ENCODE measurements around the gene HOXA3. TPM values are rescaled to one million over a fixed set of nuclear protein-coding genes. Genes with fewer than 3 reads are reported as not detected.
A peak's percentile ranks its signal among the peaks of the same experiment; 100 is the strongest.

HOXA3 gene
- total RNA-seq, 4 donors from 2014 or later: 5.5 to 19.9 (median 6.2) TPM

DNA sequence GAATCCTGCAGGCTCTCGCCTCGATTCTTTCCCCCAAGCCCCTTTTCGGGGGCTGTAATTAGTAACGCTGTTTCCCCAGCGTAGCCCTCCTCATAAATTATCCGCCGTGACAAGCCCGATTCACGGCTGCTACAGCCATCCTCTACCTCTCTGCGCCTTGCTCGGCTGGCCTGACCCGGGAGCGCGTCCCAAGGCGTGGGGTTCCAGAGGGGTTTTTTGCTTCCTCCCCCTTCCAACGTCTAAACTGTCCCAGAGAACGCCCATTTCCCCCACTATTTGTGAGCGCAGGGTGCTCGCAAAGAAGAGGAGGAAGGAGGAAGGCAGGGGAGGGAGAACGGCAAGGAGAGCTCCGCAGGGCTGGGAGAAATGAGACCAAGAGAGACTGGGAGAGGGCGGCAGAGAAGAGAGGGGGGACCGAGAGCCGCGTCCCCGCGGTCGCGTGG is 9.8 kb downstream of the HOXA3 start:
- Histone ChIP-seq H3K27me3 (no peaks in the 10 kb centered on the region), H3K4me1 (peaks cover 36% of the 10 kb centered on the region)

DNA sequence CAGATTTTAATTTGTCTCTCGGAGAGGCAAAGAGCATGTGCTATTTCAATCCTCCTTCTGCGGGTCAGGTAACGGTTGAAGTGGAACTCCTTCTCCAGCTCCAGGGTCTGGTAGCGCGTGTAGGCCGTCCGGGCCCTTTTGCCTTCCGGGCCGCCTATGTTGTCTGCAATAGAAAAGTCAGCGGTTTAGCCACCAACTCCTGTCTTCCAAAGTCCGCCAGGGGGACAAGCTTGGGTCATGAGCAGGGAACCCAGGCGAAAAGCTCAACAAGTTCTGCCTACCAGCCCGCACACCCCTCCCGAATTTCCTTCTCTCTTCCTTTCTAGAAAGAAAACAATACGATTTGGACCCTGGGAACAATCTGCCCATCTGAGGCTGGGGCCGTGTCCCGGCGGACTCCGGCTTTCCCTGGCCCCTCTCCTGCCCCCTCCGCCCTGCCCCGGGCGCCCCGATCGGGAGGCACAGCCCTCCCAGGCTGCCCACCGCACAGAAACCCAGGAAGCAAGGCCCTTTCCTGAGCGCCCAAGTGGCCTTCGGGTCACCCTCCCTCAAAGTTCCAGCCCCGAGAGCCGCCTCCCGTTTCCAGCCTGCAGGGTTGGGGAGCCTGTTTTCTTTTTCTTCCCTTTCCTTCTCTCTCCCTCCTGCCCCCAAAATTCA is 10.3 kb downstream of the HOXA3 start:
- Histone ChIP-seq H3K36me3 (peaks cover 16% of the 10 kb centered on the region), H3K4me1 (peaks cover 36% of the 10 kb centered on the region), H3K4me3 (peak overlapping the region; percentile 53), H3K9me3 (no peaks in the 10 kb centered on the region), H3K27me3 (no peaks in the 10 kb centered on the region), H3K27ac (peak overlapping the region; percentile 88)
- TF ChIP-seq POLR2A (IDR thresholded peaks at IDR 0.05) (no peak), EP300 (IDR thresholded peaks at IDR 0.05) (no peak), POLR2AphosphoS5 (IDR thresholded peaks at IDR 0.05) (no peak)
- TF ChIP-seq, protein P1, sequence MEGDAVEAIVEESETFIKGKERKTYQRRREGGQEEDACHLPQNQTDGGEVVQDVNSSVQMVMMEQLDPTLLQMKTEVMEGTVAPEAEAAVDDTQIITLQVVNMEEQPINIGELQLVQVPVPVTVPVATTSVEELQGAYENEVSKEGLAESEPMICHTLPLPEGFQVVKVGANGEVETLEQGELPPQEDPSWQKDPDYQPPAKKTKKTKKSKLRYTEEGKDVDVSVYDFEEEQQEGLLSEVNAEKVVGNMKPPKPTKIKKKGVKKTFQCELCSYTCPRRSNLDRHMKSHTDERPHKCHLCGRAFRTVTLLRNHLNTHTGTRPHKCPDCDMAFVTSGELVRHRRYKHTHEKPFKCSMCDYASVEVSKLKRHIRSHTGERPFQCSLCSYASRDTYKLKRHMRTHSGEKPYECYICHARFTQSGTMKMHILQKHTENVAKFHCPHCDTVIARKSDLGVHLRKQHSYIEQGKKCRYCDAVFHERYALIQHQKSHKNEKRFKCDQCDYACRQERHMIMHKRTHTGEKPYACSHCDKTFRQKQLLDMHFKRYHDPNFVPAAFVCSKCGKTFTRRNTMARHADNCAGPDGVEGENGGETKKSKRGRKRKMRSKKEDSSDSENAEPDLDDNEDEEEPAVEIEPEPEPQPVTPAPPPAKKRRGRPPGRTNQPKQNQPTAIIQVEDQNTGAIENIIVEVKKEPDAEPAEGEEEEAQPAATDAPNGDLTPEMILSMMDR (IDR thresholded peaks at IDR 0.05): no peak
- peak in 1 of 2 donors; percentile 74 for DNase-seq (ENCODE audit: low spot score in 2 of 2)
- 73% methylated on average over 30 of the region's 30 CpGs for WGBS

More for the DNA sequence above, 9.8 kb downstream of the HOXA3 start:
- Histone ChIP-seq H3K27ac (peak overlapping the region; percentile 88), H3K4me3 (peak overlapping the region; percentile 53), H3K9me3 (no peaks in the 10 kb centered on the region), H3K36me3 (peaks cover 16% of the 10 kb centered on the region)
- WGBS: 60% methylated on average over 29 of the region's 29 CpGs
- TF ChIP-seq POLR2A (IDR thresholded peaks at IDR 0.05) (no peak), EP300 (IDR thresholded peaks at IDR 0.05) (no peak), POLR2AphosphoS5 (IDR thresholded peaks at IDR 0.05) (no peak)
- TF ChIP-seq, protein P1 (IDR thresholded peaks at IDR 0.05): no peak
- peak in 1 of 2 donors; percentile 74 for DNase-seq (ENCODE audit: low spot score in 2 of 2)

DNA sequence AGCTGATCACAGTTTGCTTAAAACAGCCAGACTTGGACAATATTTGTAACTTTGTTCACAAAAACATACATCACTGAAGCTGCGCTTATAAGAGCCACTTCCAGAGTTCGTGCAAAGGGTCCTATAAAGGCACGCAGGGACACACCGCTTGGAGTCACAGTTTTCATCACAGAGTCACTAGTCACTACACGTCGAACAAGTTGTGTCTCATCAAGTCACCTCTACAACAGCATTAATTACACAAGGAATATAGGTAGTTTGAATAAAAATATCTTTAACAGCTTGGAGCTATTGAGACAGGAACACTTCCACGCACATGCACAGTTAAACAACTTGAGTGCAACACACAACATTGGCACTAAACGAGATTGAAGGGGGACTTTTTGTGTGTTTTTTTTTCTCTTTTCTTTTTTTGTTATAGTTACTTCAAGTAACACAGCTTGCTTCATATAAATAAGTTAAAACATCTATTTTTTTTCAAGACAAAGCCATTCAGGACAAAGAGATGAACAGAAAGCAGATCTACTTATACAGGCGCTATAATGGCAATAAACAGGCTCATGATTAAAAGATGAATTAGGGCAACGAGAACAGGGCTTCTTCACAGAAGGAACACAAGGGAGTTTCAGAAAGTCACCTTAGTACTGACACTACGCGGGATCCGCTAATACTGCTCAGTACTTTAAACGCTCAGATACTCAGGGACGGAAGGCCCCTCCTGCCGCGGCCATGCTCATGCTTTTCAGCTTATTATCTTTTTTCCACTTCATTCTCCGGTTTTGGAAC is 11.1 kb downstream of the HOXA3 start:
- Histone ChIP-seq H3K27me3 (no peaks in the 10 kb centered on the region), H3K27ac (no peak overlapping the region), H3K9me3 (no peaks in the 10 kb centered on the region), H3K4me1 (peaks cover 36% of the 10 kb centered on the region), H3K4me3 (peak overlapping the region; percentile 53), H3K36me3 (peaks cover 16% of the 10 kb centered on the region)
- TF ChIP-seq POLR2AphosphoS5 (IDR thresholded peaks at IDR 0.05) (no peak), EP300 (IDR thresholded peaks at IDR 0.05) (no peak), POLR2A (IDR thresholded peaks at IDR 0.05) (no peak)
- TF ChIP-seq, protein P1 (IDR thresholded peaks at IDR 0.05): no peak
- WGBS: 70% methylated on average over 18 of the region's 18 CpGs
- no peak for DNase-seq (ENCODE audit: low spot score in 2 of 2)

DNA sequence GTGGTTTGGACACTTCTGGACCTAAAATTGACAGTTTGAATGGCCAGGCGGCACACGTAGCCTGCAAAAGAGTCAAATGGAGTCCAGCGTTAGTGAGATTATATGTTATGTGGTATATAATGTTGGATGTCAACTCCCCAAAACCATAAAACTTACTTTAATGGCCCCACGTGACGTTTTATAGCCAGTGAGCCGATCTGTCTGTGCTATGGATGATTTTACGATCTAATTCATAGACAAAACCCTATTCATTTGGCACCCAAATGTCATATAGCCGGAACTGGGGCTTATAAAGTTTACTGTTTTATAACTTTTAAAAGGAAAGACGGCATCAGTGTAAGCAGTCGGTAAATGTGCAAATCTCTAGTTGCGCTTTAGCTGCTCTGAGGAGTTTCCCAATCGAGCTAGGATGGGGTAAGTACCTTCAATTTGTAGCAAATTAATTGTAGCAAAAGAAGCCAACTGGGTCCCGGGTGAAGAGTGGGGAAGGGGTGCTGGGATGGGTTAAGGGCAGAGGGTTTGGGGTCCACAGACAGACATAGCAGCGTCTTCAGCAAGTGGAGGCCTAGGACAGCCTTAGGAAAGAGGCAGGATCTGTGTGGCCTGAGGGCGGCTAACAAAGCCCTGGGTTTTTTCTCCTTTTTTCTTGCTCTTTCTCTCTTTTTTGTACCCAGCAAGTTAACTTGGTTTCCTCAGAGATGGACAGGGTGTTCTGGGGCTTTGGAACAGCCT is 12.1 kb downstream of the HOXA3 start:
- Histone ChIP-seq H3K4me1 (peaks cover 43% of the 10 kb centered on the region), H3K4me3 (peak overlapping the region; percentile 28), H3K27me3 (no peaks in the 10 kb centered on the region), H3K36me3 (peaks cover 11% of the 10 kb centered on the region), H3K9me3 (no peaks in the 10 kb centered on the region), H3K27ac (peak overlapping the region; percentile 52)
- WGBS: 82% methylated on average over 15 of the region's 15 CpGs
- no peak for DNase-seq (ENCODE audit: low spot score in 2 of 2)
- TF ChIP-seq, protein P1 (IDR thresholded peaks at IDR 0.05): no peak
- TF ChIP-seq EP300 (IDR thresholded peaks at IDR 0.05): no peak
- TF ChIP-seq POLR2AphosphoS5 (IDR thresholded peaks at IDR 0.05): no peak
